RPMI7951 (cell line): ENCODE measurements around the gene TMEM270. TPM values are rescaled to one million over a fixed set of nuclear protein-coding genes. Genes with fewer than 3 reads are reported as not detected.
A peak's percentile ranks its signal among the peaks of the same experiment; 100 is the strongest.
"Not testable (repeated sequence)": the region's sequence is repeated elsewhere in the genome, so short reads cannot be mapped to it uniquely, and the experiment has no call there.

ENCODE experiments used
- DNase-seq: peaks from one replicate; pipeline ENCODE4 v3.0.0-alpha.2; 2012; ENCODE audit warnings: low read depth
- total RNA-seq: library from RNA; depleted of rRNA; stranded (reverse); fragments of >200 nt; shearing (Covaris generic); gene quantifications from 2 replicates; pipeline ENCODE4 v1.2.3, GENCODE V29; 2014

TMEM270 gene
- total RNA-seq, 1 experiment from 2014 or later, result not detected

DNA sequence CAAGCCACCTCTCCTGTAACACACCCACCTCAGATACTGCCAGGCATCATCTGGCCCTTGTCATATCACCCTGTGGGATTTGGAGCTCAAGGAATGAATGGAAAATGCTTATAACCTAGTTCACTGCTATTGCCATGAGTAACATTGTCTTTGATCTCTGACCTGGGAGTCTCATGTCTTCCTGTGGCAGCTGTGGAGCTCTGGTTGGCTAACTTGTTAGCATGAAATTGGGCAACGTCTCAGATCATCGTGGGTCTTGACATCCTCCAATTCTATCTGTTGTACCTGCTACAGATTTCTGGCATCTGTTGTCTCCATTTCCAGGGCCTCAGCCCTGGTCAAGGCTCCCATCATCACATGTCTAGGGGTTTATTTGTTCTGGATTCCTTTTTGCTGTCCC lies 2.2 kb upstream of the TMEM270 start:
- DNase-seq, result peak; percentile 39

- no peak for DNase-seq
Measured at GRCh38 chr7:73861305-73861704, 346 bp downstream of the TMEM270 start.

DNA sequence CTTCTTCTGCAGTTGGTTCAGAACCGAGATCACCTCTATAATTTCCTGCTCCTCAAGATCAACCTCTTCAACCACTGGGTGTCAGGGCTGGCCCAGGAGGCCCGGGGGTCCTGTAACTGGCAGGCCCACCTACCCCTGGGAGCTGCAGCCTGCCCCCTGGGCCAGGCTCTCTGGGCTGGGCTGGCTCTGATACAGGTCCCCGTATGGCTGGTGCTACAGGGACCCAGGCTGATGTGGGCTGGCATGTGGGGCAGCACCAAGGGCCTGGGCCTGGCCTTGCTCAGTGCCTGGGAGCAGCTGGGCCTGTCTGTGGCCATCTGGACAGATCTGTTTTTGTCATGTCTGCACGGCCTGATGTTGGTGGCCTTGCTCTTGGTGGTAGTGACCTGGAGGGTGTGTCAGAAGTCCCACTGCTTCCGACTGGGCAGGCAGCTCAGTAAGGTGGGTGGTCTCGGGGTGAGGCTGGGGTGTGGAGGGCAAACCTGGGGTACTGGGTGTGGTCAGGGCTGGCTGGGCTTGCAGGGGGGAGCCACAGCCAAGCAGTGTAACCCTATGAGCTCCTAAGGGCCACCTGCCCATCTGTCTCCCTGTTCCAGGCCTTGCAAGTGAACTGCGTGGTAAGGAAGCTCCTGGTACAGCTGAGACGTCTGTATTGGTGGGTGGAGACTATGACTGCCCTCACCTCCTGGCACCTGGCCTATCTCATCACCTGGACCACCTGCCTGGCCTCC lies 4.2 kb downstream of the TMEM270 start:
- DNase-seq, result no peak

- peak; percentile 53 for DNase-seq
Measured at GRCh38 chr7:73865738-73866445, 4.9 kb downstream of the TMEM270 start.

GRCh38 chr7:73866446-73866767 lies 5.4 kb downstream of the TMEM270 start:
- DNase-seq, result no peak

- DNase-seq, result no peak
Measured at GRCh38 chr7:73869011-73869798, 8.2 kb downstream of the TMEM270 start.

DNA sequence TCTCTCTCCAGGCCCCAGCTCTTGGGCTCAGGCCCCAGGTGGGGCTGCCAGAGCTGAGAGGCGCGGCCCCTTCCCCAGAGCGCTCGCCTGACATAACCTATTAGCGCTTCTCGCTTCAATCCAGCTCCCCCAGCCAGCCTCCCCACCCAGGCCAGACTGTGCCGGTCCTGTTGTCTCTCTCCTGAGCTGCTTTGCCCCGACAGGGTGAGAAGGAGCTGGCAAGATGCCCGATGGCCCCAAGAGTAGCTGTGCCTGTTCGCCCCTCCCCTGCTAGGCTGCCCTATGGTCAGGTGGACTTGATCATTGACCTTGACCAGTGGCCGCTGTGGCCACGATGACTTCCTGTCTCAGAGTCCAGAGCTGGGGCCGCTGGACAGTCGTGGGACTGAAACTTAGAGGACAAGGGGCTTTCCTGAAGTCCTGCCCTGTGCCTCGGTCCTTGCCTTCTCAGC lies 9.1 kb downstream of the TMEM270 start:
- DNase-seq, result no peak

DNA sequence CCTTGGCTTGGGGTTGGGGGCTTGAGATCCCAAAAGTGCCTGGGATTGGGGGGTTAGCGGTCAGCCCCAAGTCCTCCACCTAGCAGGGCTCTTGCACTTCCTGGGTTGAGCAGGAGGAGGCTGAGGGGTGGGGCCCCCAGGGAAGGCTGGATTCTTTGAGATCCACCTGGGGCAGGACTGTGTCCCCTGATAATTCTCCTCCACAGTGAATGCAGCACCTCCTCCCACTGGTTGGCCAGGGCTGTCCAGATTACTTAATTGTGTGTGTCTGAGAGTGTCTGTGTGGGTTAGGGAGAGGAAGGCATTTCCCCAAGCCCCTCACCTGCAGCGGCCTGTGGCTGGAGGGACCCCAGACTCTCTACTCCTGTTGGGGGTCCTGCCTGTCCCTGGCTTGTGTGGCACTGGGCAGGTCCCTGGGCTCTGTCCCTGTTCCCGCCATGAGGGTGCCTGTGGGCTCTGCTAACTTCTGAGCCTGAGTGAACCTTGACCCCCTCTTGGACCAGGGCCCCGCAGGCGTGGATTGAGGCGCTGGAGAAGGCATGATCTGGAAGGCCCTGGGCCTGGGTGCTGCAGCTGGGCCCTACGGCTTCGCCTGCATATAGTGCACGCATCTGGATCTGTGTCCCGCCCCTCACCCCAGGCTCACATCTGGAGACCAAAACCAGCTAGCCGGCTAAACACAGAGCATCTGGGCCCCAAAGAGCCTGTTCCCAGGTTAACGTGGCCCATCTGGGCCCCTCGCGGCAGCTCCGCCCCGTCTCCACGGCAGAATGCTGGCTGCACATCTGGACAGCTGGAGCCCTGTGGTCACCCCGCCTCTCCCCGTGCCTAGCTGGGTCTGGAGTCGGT lies 10.4 kb downstream of the TMEM270 start:
- peak; percentile 26 for DNase-seq

GRCh38 chr7:73872056-73872908 lies 11.3 kb downstream of the TMEM270 start:
- DNase-seq, result no peak

DNA sequence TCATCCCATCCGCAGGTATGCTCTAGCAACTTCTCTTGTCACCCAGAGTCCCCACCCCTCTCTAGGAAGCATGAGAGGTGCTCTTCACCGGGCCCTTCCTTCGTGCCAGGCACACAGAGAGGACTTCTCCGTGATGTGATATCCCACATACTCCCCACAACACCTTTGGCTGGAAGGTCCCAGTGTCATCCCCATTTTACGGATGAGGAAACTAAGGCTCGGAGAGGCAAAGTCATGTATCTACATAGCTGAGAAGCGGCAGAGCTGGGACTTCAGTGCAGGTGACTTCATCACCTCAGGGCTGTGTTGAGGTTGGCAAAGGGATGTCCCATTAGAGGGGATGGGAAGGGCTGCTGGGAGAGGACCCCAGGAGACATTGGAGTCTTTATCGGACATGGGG lies 15.4 kb downstream of the TMEM270 start:
- no peak for DNase-seq

GRCh38 chr7:73876973-73877372 lies 16.0 kb downstream of the TMEM270 start:
- DNase-seq, result no peak

- peak; percentile 56 for DNase-seq
Measured at GRCh38 chr7:73879977-73880681, 19.2 kb downstream of the TMEM270 start.

DNA sequence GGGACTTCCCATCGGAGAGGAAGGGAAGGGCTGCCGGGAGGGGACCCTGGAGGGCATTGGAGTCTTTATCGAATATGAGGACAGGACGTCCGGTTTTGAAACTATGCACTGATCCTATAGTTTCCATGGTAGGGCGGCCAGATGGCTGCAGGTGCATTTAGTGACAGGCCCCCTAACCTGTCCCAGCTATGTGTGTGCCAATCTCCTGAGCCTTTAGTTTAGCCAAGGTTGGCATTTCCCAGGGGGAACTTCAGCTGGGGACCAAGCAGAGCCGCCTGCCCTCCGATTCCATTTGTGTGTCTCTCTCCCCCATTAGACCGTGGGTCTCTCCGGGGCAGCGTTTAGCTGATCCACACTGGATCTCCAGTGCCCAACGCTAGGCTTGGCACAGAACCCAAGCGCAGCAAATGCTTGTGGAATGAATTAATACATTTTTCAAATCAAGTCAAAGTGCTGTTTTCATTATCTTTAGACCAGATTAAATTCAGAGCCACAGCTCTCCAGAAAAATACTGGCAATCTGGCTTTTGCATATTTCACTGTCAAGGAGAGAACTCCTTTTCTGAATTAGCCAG lies 19.9 kb downstream of the TMEM270 start:
- DNase-seq, result no peak

DNA sequence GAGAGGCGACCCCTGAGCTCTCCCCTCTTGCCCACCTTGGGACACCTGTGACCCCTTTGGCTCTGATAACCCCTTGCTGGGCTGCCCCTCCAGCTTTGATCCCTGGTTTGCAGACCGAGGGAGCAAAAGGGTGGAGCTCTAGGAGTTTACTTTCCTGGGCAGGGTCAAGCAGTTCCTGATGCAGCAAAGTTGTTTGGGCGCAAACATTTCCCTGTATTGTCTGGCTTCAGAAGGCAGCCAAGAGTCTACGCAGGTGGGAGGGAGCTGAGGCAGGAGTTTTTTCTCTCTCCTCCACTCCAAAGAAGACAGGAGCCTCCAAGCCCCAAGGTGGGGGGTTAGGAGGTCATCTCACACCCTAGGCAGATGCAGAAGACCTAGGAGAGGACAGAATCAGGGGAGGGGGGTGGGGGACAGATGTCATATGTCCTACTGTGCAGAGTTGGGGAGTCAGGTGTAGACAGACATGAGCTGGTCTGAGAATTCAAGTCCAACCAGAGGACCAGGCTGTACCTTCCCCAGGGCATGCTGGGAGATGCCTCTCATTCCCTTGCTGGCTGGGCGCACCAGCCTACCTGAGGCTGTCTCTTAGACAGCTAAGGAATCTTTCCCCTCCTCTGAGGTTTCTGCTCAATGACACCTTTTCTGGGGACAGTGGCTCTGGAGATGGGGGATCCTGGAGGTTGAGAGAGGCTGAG lies 20.5 kb downstream of the TMEM270 start:
- no peak for DNase-seq

DNA sequence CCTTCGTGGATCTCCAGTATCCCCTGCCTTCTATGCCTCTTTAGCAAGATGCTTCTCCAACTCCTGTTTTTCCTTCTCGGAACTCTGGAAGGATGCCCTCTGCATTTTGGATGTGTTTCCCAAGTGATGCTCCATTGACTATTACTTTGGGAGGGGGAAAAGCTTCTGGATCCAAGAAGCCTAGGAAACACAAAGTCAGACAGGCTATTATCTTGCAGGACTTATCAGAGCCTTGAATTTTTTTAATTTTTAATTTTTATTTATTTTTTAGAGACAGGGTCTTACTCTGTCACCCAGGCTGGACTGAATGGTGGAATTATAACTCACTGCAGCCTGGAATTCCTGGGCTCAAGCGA lies 21.1 kb downstream of the TMEM270 start:
- DNase-seq, result no peak

DNA sequence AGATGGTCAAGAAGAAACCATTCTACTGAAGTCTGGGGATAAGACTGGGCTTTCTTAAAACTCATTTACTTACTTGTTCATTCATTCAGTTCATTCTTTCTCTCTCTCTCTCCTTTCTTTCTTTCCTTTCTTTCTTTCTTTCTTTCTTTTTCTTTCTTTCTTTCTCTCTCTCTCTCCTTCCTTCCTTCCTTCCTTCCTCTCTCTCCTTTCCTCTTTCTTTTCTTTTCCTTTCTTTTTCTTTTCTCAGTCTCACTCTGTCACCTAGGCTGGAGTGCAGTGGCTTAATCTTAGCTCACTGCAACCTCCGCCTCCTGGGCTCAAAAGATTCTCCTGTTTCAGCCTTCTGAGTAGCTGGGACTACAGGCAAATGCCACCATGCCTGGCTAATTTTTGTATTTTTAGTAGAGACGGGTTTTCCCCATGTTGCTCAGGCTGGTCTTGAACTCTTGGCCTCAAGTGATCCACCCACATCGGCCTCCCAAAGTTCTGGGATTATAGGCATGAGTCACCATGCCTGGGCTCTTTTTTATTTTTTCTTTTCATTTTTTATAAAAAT lies 24.0 kb downstream of the TMEM270 start:
- not testable (repeated sequence) for DNase-seq

GRCh38 chr7:73885433-73885974 lies 24.5 kb downstream of the TMEM270 start:
- no peak for DNase-seq

DNA sequence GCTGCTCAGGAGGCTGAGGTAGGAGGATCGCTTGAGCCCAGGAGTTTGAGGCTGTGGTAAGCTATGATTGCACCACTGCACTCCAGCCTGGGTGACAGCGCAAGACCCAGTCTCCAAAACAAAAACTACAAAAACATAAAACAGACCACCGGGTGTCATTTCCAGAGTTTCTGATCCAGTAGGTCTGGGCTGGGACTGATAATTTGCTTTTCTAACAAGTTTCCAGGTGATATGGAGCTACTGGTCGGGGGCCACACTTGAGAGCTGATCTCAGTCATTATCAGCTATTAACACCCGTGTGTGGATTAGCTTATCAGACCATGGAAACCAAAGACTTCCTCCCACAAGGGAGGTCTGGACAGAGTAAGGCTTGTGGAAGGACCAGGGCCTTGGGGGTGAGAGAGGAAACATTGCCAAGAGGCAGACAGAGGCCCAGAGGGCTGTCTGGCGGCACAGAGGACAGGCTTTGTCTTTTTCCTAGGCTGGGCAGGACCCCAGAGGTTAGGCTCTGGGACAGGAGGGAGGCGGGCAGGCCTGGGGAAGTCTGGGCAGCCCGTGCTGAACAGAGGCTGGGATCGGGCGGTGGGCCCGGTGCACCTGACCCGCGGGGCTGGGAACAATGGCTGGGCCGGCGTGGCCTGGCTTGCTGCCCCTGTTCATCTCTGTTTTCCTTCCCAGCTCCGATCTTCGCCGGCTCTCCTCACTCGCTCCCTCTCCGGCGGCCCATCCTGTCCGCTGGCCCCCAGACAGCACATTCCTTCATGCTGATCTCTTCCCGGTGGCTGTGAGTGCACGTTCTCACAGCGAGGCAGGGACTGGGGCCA lies 25.2 kb downstream of the TMEM270 start:
- peak; percentile 50 for DNase-seq
